Fibroblast of pulmonary artery (primary cell): ENCODE data around the gene GOLM1.

ENCODE experiments used
- DNase-seq: peaks from one replicate; pipeline ENCODE4 v3.0.0-alpha.2; 2010; ENCODE audit warnings: low read depth
- H3K4me3 ChIP-seq: replicated peaks from 2 replicates; pipeline ENCODE4 v1.5.1; 2011; ENCODE audit warnings: low read depth, mild to moderate bottlenecking, control low read depth, low read length, moderate library complexity
- TF ChIP-seq, protein P1 (sequence below): IDR thresholded peaks from 2 replicates; pipeline ENCODE4 v1.5.1; 2011; ENCODE audit warnings: mild to moderate bottlenecking, control low read depth, low read length, inconsistent platforms; ENCODE audit errors: missing control alignments

Gene GOLM1

DNA sequence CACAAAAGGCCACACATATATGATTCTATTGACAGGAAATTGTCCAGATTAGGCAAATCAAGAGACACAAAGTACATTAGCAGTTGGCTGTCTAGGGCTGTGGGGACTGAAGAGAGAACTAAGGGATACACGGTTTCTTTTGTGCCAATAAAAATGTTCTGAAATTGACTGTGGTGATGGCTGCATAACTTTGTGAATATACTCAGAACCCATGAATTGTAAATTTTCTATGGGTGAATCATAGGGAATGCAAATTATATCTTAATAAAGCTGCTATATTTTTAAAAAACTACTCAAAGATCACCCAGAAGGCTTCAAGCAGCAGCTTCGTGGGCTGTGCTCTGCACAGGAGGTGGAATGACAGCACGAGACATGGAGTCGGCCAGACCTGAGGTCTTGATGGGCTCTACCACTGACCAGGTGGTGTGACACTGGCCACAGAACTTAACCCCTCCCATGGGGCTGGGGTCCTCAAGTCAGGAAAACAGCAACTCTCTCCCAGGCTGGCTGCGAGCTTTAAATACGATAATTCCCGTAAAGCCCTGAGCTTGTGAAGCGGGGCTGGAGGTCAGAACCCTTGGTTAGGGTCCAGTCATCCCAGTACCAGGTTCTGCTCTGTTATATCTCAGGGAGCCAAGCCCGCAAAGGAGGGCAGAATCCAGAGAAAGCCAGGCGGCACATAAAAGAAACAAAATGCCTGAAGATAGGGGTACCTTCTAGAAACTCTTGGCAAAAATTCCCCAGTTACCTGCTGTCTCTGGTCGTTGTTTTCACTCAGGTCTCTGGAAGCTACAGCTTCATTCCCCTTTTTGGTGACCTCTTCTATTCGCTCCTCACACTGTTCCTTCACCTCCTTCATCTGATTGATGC lies 59.1 kb downstream of the GOLM1 start:
- TF ChIP-seq, protein P1, sequence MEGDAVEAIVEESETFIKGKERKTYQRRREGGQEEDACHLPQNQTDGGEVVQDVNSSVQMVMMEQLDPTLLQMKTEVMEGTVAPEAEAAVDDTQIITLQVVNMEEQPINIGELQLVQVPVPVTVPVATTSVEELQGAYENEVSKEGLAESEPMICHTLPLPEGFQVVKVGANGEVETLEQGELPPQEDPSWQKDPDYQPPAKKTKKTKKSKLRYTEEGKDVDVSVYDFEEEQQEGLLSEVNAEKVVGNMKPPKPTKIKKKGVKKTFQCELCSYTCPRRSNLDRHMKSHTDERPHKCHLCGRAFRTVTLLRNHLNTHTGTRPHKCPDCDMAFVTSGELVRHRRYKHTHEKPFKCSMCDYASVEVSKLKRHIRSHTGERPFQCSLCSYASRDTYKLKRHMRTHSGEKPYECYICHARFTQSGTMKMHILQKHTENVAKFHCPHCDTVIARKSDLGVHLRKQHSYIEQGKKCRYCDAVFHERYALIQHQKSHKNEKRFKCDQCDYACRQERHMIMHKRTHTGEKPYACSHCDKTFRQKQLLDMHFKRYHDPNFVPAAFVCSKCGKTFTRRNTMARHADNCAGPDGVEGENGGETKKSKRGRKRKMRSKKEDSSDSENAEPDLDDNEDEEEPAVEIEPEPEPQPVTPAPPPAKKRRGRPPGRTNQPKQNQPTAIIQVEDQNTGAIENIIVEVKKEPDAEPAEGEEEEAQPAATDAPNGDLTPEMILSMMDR = no peak
- DNase-seq = no peak
- no peak overlapping the region for H3K4me3 ChIP-seq

DNA sequence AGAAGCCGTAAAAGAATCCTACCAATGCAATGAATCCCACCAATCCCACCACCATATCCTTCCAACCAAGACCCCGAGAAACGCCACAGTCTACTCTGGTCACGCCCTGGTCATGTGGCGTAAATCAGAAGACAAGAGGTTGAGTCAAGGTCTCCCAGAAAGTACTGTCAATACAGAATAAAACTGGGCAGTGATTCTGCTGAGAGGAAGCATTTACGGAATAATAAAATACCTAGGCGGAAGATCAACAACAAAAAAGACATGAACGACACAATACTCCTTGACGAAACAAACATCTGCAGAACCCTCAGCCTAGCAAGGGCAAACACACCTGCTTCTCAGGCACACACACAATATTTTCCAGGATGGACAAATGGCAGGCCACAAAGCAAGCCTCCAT lies 62.8 kb downstream of the GOLM1 start:
- TF ChIP-seq, protein P1 = no peak

DNA sequence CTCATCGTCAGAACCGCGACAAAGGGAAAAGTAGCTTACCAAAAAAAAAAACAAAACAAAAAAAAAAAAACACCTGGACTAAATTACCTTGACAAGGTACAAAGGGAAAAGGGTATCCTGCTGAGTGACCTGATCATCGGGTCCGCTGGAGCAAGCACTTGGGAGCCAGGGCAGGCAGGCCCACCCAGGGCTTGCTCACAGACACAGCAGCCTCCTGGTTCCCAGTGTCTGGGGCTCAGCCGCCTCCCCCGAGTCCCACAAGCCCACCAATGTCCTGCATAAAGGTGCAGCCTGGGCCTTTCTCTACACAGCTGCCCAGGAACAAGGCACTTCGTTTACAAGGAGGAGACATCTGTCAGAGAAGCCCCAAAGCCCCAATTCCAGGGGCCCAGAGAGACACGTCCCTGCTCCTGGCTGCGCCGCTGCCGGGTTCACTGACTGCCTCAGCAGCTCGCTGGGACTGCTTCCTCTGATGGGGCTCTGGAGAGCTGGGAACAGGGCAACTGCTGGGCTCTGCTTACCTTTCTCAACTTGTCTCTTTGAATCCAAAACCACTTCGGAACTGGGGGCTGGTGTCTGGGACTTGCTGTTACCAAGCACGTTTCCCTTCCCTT lies 63.4 kb downstream of the GOLM1 start:
- TF ChIP-seq, protein P1 = no peak
- no peak overlapping the region for H3K4me3 ChIP-seq

More for the DNA sequence above, 62.8 kb downstream of the GOLM1 start:
- DNase-seq = no peak
- no peak overlapping the region for H3K4me3 ChIP-seq

DNA sequence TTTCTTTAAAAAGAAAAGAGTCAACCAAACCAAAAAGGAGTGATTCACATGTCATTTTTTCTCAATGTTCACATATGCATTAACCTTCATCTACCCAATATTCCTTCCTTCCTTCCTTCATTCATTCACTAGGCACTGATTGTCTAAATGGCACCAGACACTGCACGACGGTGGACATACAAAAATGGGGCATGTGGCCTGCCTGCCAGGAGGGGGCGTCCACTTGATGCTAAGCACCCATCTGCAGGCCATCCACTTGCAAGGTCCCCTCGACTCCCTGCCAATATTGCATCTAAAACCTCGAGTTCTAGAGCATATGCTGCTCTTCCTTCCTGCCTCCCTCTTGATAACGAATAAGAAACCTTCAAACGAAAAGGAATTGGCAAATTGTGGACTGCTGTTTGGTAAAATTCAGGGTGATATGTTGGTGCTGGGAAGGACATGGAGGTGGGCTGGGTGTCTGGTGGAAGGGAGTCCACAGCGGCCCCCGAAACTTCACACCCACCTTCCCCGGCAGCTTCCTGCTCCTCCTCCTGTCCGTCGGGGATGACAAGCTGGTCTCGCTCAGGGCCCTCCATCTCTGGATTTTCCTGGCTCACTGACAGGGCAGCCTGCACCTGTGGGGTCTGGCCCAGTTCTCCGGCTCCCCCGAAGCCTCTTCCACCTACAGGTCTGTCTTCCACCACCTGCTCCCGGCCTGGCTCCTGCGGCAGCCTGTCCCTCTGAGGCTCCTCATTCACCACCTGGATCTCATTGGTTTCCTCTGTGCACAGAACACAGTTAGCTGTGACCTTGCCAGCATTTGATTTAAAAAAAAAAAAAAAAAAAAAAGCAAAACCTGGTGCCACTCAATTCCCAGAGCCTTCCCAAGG lies 64.3 kb downstream of the GOLM1 start:
- DNase-seq = peak; percentile 49
- TF ChIP-seq, protein P1 = peak; percentile 53
- H3K4me3 ChIP-seq = no peak overlapping the region

More for the DNA sequence above, 63.4 kb downstream of the GOLM1 start:
- no peak for DNase-seq

DNA sequence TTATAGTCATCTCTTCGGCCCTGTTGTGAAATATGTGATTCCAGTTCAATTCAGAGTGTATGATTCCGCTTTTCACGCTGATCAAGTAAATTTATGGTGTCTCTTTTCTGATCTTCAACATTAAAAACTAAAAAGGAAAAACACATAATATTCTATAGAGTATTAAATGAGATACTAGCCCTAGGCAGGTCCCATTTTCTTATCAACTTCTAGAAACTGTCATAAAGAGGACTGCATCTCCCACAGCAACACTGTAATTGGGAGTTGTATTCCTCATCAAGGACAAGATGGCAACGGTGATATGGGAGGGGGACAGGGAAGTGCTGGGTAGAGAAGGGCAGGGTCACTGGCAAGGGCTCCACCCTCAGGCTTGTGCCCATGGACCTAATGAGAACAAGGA lies 71.6 kb downstream of the GOLM1 start:
- TF ChIP-seq, protein P1 = no peak
- DNase-seq = no peak
- no peak overlapping the region for H3K4me3 ChIP-seq

DNA sequence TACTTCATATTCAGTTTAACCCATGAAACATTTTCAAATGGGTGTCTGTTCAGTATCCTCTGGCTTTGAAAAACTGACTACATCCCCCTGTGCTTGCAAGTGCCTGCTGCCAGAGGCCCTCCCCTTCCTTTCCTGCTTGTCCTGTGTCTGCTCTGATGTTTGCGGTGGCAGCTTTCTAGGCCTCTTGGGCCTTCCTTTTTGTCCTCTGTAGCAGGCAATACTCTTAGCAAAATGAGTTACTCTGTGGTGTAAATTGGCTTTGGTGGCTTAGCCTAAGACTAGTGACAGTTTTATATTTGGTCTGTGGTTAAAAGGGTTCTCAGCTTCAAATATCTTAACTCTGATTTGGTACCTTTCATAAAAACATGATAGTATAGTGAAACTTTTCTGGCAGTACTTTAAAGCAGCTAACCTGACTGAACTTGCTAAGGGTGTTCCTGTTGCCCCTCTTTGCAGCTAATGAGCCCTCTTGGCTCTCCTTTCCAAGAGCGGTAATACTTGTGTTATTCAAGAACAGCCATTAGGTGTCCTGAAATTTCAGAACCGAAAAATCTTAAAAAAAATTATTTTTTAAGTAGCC lies 76.6 kb downstream of the GOLM1 start:
- TF ChIP-seq, protein P1 = no peak
- H3K4me3 ChIP-seq = no peak overlapping the region
- DNase-seq = no peak
